Measurements from ENCODE around the gene ACP1. TPM values are rescaled to one million over a fixed set of nuclear protein-coding genes. Genes with fewer than 3 reads are reported as not detected.

The ACP1 gene
- total and polyA plus RNA-seq, 2 of the 8 experiments (the other 6 are each of a cell fraction or from before 2014, with no cell fraction given) = 115 to 155 TPM

DNA sequence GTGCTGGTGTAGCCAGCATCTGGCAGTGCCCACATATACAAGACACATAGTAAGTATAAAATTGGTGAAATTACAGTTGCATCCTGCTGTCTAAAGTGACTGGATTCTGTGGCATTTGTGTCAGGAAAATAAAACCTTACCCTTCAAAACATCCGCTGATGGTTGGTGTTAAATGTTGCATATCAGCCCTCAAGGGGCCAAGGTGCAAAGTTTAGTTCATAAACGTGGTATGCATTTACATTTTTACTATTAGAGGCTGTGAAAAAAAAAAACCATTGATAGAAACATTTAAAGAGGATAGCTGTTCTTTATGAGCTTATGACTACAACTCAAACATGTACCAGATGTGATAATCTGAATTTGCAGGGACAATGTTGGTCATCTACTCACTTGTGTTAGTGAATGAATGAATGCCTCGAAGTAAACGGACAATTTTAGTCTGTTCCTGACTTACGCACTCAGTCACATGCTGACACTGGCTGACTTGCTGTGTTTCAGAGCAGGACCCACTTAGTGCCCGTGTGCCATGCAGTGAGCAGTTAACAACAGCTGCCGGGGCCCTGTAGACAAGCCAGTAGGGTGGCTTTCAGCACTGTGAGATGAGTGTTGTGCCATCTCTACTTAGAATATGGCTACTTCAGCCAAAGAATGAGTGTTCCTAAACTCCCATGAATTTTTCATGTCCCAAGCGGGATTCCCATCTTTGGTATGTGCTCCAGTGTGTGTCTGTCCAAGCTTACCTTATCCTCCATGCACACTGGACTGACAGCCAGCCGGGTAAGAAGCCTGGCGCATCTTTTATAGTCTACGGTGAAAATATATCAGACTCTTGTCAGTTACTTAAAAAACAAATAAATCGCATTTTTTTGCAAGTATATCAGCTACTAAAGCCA lies 17.9 kb downstream of the ACP1 start:
- H3K23ac ChIP-seq (ENCODE audit: insufficient read length) = no peak overlapping the region
- ChIA-PET CTCF (ENCODE audit: partially characterized antibody) (interaction anchor here (0.6 to 5.1 kb wide), 4 partner anchors 9 to 271 kb away, joined by 3 to 28 read pairs (median 6); no protein-coding TSS in a partner anchor), POLR2A (ENCODE audit: partially characterized antibody) (interaction anchor here (0.9 to 1.9 kb wide), 5 partner anchors 9 to 218 kb away, joined by 3 to 8 read pairs (median 5); partner anchors contain the start of gene SH3YL1)
- peaks cover 4 to 13% of the 10 kb centered on the region in 2 experiments for H4K20me1 ChIP-seq (replicated peaks in 1 of 2; ENCODE audit: control insufficient read depth in 1 of 2, insufficient read depth in 2 of 2, low read length in 2 of 2)
- H3K79me2 ChIP-seq (ENCODE audit: control insufficient read depth in 1 of 2, insufficient read depth in 2 of 2, low read length in 2 of 2) = peaks cover 0 to 3% of the 10 kb centered on the region in 2 experiments; a peak in 1 of 4 replicates
- H2BK5ac ChIP-seq (ENCODE audit: low read depth, low read length) = no peak overlapping the region
- H2BK120ac ChIP-seq (replicated peaks; ENCODE audit: low read depth, low read length) = no peak overlapping the region
- no peak overlapping the region for H4K91ac ChIP-seq (replicated peaks; ENCODE audit: insufficient read length, low read length)
- no peaks in the 10 kb centered on the region for H3K23me2 ChIP-seq (ENCODE audit: low read depth, low read length)
- no peak overlapping the region for H3K4ac ChIP-seq (replicated peaks; ENCODE audit: insufficient read length, low read depth, low read length)
- no peak overlapping the region for H3K14ac ChIP-seq (ENCODE audit: insufficient read length)
- no peak overlapping the region for H3K18ac ChIP-seq (ENCODE audit: extremely low read depth, low read length)
- TF ChIP-seq SP2 (IDR thresholded peaks at IDR 0.05; ENCODE audit: low read length) (no peak), YY1 (IDR thresholded peaks at IDR 0.05; ENCODE audit: low read depth, low read length) (no peak), SIN3A (conservative IDR thresholded peaks at IDR 0.05 in 1 of 2, IDR thresholded peaks at IDR 0.05 in 1 of 2; ENCODE audit: low read depth in 1 of 2, low read length in 2 of 2) (no peak), GABPA (IDR thresholded peaks at IDR 0.05; ENCODE audit: borderline replicate concordance, insufficient read depth, low read length) (no peak), KDM1A (IDR thresholded peaks at IDR 0.05; ENCODE audit: borderline replicate concordance, low read length) (no peak), RFX5 (IDR thresholded peaks at IDR 0.05; ENCODE audit: borderline replicate concordance, low read depth, low read length) (no peak)
- no peak overlapping the region for H2AFZ ChIP-seq (ENCODE audit: low read length)
- peaks cover 6 to 29% (median 20%) of the 10 kb centered on the region in 4 experiments for H3K4me1 ChIP-seq (replicated peaks in 1 of 4; ENCODE audit: control insufficient read depth in 3 of 4, insufficient read depth in 4 of 4, low read length in 3 of 4)
- no peak overlapping the region for H4K8ac ChIP-seq (ENCODE audit: extremely low read depth, insufficient read depth, low read length)
- H3K56ac ChIP-seq (replicated peaks; ENCODE audit: insufficient read length, low read depth, low read length) = no peak overlapping the region
- H3K27me3 ChIP-seq (replicated peaks in 1 of 4; ENCODE audit: control insufficient read depth in 3 of 4, extremely low read depth in 1 of 4, insufficient read depth in 3 of 4, low read length in 3 of 4) = peaks cover 0 to 20% (median 11%) of the 10 kb centered on the region in 4 experiments; a peak in 5 of 7 replicates
- no peak overlapping the region for H4K5ac ChIP-seq (ENCODE audit: insufficient read length, low read depth, low read length)
- no peaks in the 10 kb centered on the region; the same call in 1 of the 2 replicates for H3K79me1 ChIP-seq (ENCODE audit: low read depth, low read length)
- DNase-seq (ENCODE audit: low read depth in 1 of 2, low spot score in 2 of 2) = no peak
- H3K36me3 ChIP-seq (ENCODE audit: control insufficient read depth in 2 of 4, insufficient read depth in 4 of 4, low read length in 3 of 4) = peaks cover 2 to 40% (median 23%) of the 10 kb centered on the region in 4 experiments
- no peak overlapping the region for H2BK15ac ChIP-seq (ENCODE audit: low read length)
- no peak overlapping the region for H3K27ac ChIP-seq (ENCODE audit: low read depth, low read length)
- no peak overlapping the region for H2BK20ac ChIP-seq (ENCODE audit: low read length)
- no peak overlapping the region for H3K9ac ChIP-seq (replicated peaks in 1 of 4; ENCODE audit: extremely low read depth in 1 of 4, low read depth in 3 of 4, low read length in 3 of 4)
- FAIRE-seq = no peak
- H2BK12ac ChIP-seq (ENCODE audit: low read depth, low read length) = no peak overlapping the region
- H3K4me3 ChIP-seq (ENCODE audit: extremely low read depth in 1 of 4, insufficient read depth in 2 of 4, low read depth in 3 of 4, low read length in 4 of 4) = no peak overlapping the region
- WGBS, 2 experiments (ENCODE audit: extremely low coverage in 1 of 2, insufficient coverage in 1 of 2, insufficient read length in 1 of 2, insufficient replicate concordance in 2 of 2, low coverage in 1 of 2, low lambda C conversion rate in 2 of 2, missing lambda C conversion rate in 1 of 2) = 89% methylated on average over 12 of the region's 12 CpGs; no CpG with 5 or more reads in 1 of the 2 experiments
- H3K9me3 ChIP-seq (ENCODE audit: insufficient read depth in 2 of 2, low read depth in 1 of 2, low read length in 1 of 2) = no peaks in the 10 kb centered on the region
- no peak overlapping the region for H2AK5ac ChIP-seq (ENCODE audit: low read depth, low read length)
- no peak overlapping the region for H3K4me2 ChIP-seq (ENCODE audit: insufficient read depth in 1 of 2, low read depth in 2 of 2, low read length in 2 of 2)

Data from H1 (cell line).